PC-9 (cell line): ENCODE results near the gene PPL. TPM values are rescaled to one million over a fixed set of nuclear protein-coding genes. Genes with fewer than 3 reads are reported as not detected.

Experiments used
- BruUV-seq: library from RNA; stranded (reverse); fragments of 400-500 nt; replicated peaks from 2 replicates; lab custom pipeline; 2021; lab: Mats Ljungman, UMichigan
- CTCF ChIA-PET: fragments of 300-600 bp; sonication (Branson Sonifier 250); formaldehyde crosslinking; loops from one replicate; lab custom pipeline; 2022; ENCODE audit warnings: antibody characterized with exemption; lab: Charles Lee
- POLR2A ChIA-PET: fragments of 300-600 bp; sonication (Branson Sonifier 250); formaldehyde crosslinking; loops from one replicate; lab custom pipeline; 2022; ENCODE audit warnings: antibody characterized with exemption; ENCODE audit not compliant: unreplicated experiment; lab: Charles Lee
- DNase-seq, 2 experiments: peaks; one replicate each; pipeline versions ENCODE4 v3.0.0 to v3.0.0-alpha.2; 2015 to 2022; ENCODE audit warnings: mixed read lengths in 1 of 2
- H2AFZ ChIP-seq: fragments of 200-600 bp; sonication (generic); 2 replicates; pipeline ENCODE4 v1.8.1; 2017; ENCODE audit warnings: antibody characterized with exemption
- H3F3A ChIP-seq: fragments of 200-600 bp; sonication (generic); 2 replicates; pipeline ENCODE4 v1.8.1; 2017; ENCODE audit warnings: antibody characterized with exemption, mild to moderate bottlenecking, low read depth; ENCODE audit not compliant: insufficient read depth
- H3K27ac ChIP-seq: fragments of 200-600 bp; sonication (generic); 2 replicates; pipeline ENCODE4 v1.6.1; 2016; ENCODE audit warnings: mixed run types
- H3K27me3 ChIP-seq: fragments of 200-600 bp; sonication (generic); 2 replicates; pipeline ENCODE4 v1.6.1; 2016; ENCODE audit warnings: low read depth, mixed run types; ENCODE audit not compliant: insufficient read depth
- H3K36me3 ChIP-seq: fragments of 200-600 bp; sonication (generic); 2 replicates; pipeline ENCODE4 v1.6.1; 2016; ENCODE audit warnings: low read depth, mixed run types
- H3K4me1 ChIP-seq: fragments of 200-600 bp; sonication (generic); replicated peaks from 2 replicates; pipeline ENCODE4 v1.6.1; 2016; ENCODE audit warnings: mixed run types; ENCODE audit not compliant: insufficient read depth
- H3K4me2 ChIP-seq: fragments of 200-600 bp; sonication (generic); 2 replicates; pipeline ENCODE4 v1.6.1; 2017; ENCODE audit warnings: mixed run types
- H3K4me3 ChIP-seq: fragments of 200-600 bp; sonication (generic); 2 replicates; pipeline ENCODE4 v1.6.1; 2016; ENCODE audit warnings: mixed run types
- H3K79me2 ChIP-seq: fragments of 200-600 bp; sonication (generic); 2 replicates; pipeline ENCODE4 v1.6.1; 2017; ENCODE audit warnings: low read depth, mixed run types
- H3K9me2 ChIP-seq: fragments of 200-600 bp; sonication (generic); 2 replicates; pipeline ENCODE4 v1.8.1; 2017; ENCODE audit warnings: mild to moderate bottlenecking; ENCODE audit not compliant: insufficient read depth
- H3K9me3 ChIP-seq: fragments of 200-600 bp; sonication (generic); 2 replicates; pipeline ENCODE4 v1.8.1; 2016; ENCODE audit warnings: low read depth; ENCODE audit not compliant: insufficient read depth
- H4K20me1 ChIP-seq: fragments of 200-600 bp; sonication (generic); 2 replicates; pipeline ENCODE4 v1.8.1; 2017; ENCODE audit not compliant: insufficient read depth
- EZH2 ChIP-seq: fragments of 200-600 bp; sonication (generic); IDR thresholded peaks from 2 replicates; pipeline ENCODE4 v1.8.0; 2017; ENCODE audit warnings: antibody characterized with exemption, low read depth
- intact Hi-C: fragments of 100-400 bp; cut with micrococcal nuclease; formaldehyde crosslinking; loops from one replicate; pipeline ENCODE4 v1.10.0; 2022; ENCODE audit not compliant: unreplicated experiment
- total RNA-seq: library from RNA; stranded (reverse); gene quantifications from 2 replicates; pipeline ENCODE4 v1.2.3, GENCODE V29; 2021
- TF ChIP-seq, protein P1 (sequence below): fragments of 200-600 bp; sonication (generic); conservative IDR thresholded peaks from 2 replicates; pipeline ENCODE4 v1.6.1; 2017; ENCODE audit warnings: mixed run types, antibody characterized with exemption, mild to moderate bottlenecking, moderate library complexity

PPL gene
- total RNA-seq, 1 experiment from 2014 or later: 187 TPM

DNA sequence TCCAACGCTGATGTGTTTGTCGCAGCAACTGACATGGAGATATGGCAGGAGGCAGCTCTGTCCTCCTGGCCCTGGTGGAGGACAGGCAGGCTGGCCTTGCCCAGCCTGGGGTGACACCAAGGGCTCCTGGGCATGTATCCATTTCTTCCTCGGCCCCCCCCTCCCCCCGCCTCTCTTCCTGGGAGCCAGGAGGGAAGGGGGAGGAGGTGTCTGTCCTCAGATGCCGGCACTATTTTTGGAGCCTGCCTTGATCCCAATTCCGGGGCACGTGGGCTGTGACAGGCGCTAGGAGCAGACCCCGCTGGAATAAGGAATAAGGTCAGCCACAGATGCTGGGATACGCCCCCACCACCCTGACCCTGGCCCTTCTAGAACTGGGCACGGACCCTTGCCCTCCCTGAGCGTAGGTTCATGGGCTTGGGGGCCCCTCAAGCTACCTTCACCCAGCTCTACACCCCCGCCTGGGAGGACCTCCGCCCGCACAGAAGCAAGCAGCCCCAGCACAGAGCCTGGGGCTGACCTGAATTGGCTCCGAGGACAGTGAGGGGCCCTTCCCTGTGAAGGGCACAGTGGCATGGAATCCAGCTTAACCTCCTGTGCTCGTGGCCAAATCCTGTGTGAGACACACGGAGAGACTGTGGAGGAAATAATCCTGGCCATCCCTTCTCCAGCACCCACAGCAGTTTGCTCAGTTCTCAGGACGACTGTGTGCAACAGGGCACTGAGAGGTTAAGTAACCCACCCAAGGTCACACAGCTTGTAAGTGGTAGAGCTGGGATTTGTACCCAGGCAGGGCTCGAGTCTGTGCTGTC, 45.3 kb upstream of the PPL start:
- Histone ChIP-seq H4K20me1 (no peaks in the 10 kb centered on the region), H3K4me3 (no peak overlapping the region), H3K4me1 (no peaks in the 10 kb centered on the region), H3K27me3 (peaks cover 48% of the 10 kb centered on the region), H3K36me3 (no peaks in the 10 kb centered on the region), H3K9me2 (no peaks in the 10 kb centered on the region), H3K9me3 (peaks cover 4% of the 10 kb centered on the region; the same call in 1 of the 2 replicates), H3F3A (no peaks in the 10 kb centered on the region), H3K27ac (no peak overlapping the region), H3K79me2 (no peaks in the 10 kb centered on the region), H2AFZ (no peak overlapping the region), H3K4me2 (no peak overlapping the region)
- CTCF ChIA-PET: no interaction called here
- intact Hi-C loops: no loop called here
- POLR2A ChIA-PET: no interaction called here
- no peak for DNase-seq
- no TSS peak for BruUV-seq
- TF ChIP-seq EZH2: no peak
- TF ChIP-seq, protein P1, sequence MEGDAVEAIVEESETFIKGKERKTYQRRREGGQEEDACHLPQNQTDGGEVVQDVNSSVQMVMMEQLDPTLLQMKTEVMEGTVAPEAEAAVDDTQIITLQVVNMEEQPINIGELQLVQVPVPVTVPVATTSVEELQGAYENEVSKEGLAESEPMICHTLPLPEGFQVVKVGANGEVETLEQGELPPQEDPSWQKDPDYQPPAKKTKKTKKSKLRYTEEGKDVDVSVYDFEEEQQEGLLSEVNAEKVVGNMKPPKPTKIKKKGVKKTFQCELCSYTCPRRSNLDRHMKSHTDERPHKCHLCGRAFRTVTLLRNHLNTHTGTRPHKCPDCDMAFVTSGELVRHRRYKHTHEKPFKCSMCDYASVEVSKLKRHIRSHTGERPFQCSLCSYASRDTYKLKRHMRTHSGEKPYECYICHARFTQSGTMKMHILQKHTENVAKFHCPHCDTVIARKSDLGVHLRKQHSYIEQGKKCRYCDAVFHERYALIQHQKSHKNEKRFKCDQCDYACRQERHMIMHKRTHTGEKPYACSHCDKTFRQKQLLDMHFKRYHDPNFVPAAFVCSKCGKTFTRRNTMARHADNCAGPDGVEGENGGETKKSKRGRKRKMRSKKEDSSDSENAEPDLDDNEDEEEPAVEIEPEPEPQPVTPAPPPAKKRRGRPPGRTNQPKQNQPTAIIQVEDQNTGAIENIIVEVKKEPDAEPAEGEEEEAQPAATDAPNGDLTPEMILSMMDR: no peak

DNA sequence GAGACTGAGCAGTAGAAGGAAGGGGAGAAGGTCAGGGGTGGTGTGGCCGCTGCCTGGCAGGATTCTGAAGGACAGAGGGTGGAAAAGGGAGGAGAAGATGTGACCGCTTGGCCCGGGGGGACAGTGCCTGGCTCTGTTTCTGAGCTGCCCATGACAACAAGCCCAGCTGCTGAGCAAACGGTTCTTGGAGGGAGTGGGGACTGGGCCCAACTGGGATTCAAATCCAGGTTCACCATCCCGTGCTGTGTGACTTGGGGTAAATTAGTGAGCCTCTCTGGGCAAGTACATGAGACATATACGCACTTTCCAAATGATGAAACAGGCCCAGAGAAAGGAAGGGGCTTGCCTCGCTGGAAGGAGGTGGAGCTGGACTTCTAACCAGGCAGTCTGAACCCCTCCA, 44.5 kb upstream of the PPL start:
- BruUV-seq: no TSS peak

DNA sequence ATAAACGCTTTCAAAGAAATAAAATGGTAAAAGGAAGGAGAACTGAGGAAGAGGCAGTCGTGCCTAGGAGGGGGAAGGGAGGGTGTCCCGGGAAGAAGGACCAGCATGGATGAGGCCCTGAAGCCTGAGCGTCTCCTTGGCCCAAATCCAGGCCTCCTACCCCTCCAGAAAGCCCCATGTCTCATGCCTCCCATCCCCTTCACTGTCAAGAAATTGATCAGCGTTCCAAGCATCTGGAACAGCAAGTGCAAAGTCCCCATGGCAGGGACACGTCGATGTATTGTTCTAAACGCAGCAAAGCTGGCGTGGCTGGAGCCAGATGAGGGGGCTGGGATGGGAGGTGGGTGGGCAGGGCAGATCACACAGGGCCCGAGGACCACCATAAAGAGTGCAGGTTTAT, 43.7 kb upstream of the PPL start:
- Histone ChIP-seq H3K9me3 (peaks cover 4% of the 10 kb centered on the region; the same call in 1 of the 2 replicates), H3K9me2 (no peaks in the 10 kb centered on the region), H4K20me1 (no peaks in the 10 kb centered on the region), H3F3A (no peaks in the 10 kb centered on the region), H3K79me2 (no peaks in the 10 kb centered on the region), H3K27me3 (peaks cover 43% of the 10 kb centered on the region), H3K36me3 (no peaks in the 10 kb centered on the region), H3K4me1 (no peaks in the 10 kb centered on the region), H3K4me3 (no peak overlapping the region), H3K4me2 (no peak overlapping the region), H3K27ac (no peak overlapping the region), H2AFZ (no peak overlapping the region)
- ChIA-PET CTCF (no interaction called here), POLR2A (no interaction called here)
- intact Hi-C loops: no loop called here
- no peak for DNase-seq
- BruUV-seq: no TSS peak
- TF ChIP-seq, protein P1: no peak
- TF ChIP-seq EZH2: no peak

More for the DNA sequence above, 44.5 kb upstream of the PPL start:
- Histone ChIP-seq H3K9me3 (peaks cover 4% of the 10 kb centered on the region; the same call in 1 of the 2 replicates), H3F3A (no peaks in the 10 kb centered on the region), H3K4me2 (no peak overlapping the region), H4K20me1 (no peaks in the 10 kb centered on the region), H3K4me3 (no peak overlapping the region), H3K79me2 (no peaks in the 10 kb centered on the region), H3K36me3 (no peaks in the 10 kb centered on the region), H3K27me3 (peaks cover 44% of the 10 kb centered on the region), H3K27ac (no peak overlapping the region), H2AFZ (no peak overlapping the region), H3K9me2 (no peaks in the 10 kb centered on the region), H3K4me1 (no peaks in the 10 kb centered on the region)
- TF ChIP-seq EZH2: no peak
- TF ChIP-seq, protein P1: no peak
- DNase-seq: no peak
- POLR2A ChIA-PET: no interaction called here
- intact Hi-C loops: no loop called here
- CTCF ChIA-PET: no interaction called here
